ENCODE results near the gene DPH1.

DPH1 gene

DNA sequence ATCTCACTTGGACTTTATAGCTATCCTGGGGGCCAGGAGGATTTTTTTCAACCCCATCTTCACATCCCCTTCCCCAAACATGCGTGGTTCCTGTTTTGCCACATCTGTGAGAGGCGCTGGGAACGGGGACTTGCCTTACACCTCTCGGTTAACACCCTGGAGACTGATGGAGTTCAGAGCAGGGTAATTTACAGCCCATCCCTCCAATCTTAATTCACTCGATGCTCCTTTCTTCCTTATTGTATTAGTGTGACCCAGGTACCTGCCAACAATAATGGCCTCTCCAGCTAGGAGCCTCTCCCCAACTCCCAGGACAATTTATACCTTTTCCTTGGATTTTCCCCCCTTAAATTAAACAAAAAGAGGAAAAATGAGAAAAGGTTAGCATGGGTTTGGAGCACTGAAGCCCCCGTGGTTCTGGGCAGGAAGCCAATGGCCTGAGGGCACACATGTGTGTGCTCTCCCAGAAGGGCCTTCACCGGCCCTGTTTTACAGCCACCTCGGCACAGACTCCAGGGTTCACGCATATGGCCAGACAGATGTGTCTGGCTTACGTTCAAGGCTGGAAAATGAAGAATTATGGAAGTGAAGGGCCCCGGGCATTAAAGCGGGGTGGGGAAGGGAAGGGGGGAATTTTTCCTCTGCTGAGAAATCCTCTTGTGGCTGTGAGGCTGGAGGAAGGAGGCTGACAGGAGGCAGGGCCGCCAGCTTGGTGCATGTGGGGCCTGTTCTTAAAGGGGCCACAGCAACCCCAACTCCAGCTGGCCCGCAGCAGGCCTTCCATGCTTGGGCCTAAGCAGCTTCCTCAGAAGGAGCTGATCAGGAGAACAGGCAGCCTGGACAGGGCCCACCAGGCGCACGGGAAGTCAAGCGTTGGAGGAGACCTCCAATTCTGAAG lies 46.4 kb downstream of the DPH1 start:
- DNase-seq (ENCODE audit: low spot score in 2 of 2) (no peak), ATAC-seq (replicated peaks; ENCODE audit: extremely low read depth, poor library complexity, severe bottlenecking) (no peak)
- no peaks in the 10 kb centered on the region for H3K9me3 Mint-ChIP-seq
- no peaks in the 10 kb centered on the region for H3K27me3 Mint-ChIP-seq
- no peak overlapping the region for H3K4me3 Mint-ChIP-seq
- H3K36me3 Mint-ChIP-seq (ENCODE audit: insufficient read depth) = peaks cover 36% of the 10 kb centered on the region
- peaks cover 5% of the 10 kb centered on the region for H3K4me1 Mint-ChIP-seq
- H3K27ac Mint-ChIP-seq (ENCODE audit: low read depth) = no peak overlapping the region

DNA sequence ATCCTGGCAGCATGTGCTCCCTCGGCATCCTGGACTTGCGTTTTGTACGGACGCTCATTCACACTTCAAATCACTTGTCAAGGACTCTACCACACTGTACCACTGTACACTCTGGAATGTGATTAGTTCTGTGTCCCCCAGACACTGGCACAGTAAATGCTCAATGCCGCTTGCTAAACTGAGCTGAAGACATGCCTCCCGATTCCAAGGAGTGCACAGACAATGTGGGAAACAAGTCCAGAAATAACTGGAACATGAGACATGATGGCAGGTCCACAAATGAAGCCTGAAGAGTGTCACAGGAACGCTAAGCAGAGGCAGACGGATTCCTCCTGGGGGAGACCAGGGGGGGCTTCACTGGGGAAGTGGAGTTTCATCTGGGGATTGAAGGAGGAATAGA lies 47.1 kb downstream of the DPH1 start:
- DNase-seq (ENCODE audit: low spot score in 2 of 2) = no peak
- ATAC-seq (replicated peaks; ENCODE audit: extremely low read depth, poor library complexity, severe bottlenecking) = no peak
- Mint-ChIP-seq H3K27ac (ENCODE audit: low read depth) (no peak overlapping the region), H3K9me3 (no peaks in the 10 kb centered on the region), H3K27me3 (no peaks in the 10 kb centered on the region), H3K4me1 (peaks cover 9% of the 10 kb centered on the region), H3K36me3 (ENCODE audit: insufficient read depth) (peaks cover 39% of the 10 kb centered on the region), H3K4me3 (no peak overlapping the region)

DNA sequence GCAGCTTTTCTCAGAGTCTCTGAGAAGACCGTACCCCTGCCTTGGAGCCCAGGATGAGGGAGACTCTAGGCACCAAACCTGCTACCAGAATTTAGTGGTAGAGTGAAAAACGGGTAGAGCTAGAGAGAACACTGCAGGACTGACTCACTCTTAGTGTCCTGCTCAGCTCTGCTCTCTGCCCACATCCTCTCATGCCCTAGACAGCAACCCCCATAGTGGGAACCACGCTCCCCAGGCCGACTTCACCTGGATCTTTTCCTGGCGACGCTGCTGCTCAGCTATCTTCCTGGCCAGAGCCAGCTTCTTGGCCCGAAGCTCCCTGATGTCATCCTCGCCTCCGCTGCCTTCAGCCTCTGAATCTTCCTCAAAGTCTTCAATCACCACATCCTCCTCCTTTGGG lies 51.6 kb downstream of the DPH1 start:
- H3K9me3 Mint-ChIP-seq = no peaks in the 10 kb centered on the region
- ATAC-seq (replicated peaks; ENCODE audit: extremely low read depth, poor library complexity, severe bottlenecking) (no peak), DNase-seq (ENCODE audit: low spot score in 2 of 2) (no peak)
- peaks cover 33% of the 10 kb centered on the region for H3K4me1 Mint-ChIP-seq
- H3K27me3 Mint-ChIP-seq = no peaks in the 10 kb centered on the region
- H3K4me3 Mint-ChIP-seq = no peak overlapping the region
- peaks cover 33% of the 10 kb centered on the region for H3K36me3 Mint-ChIP-seq (ENCODE audit: insufficient read depth)
- H3K27ac Mint-ChIP-seq (ENCODE audit: low read depth) = peak overlapping the region; percentile 62

DNA sequence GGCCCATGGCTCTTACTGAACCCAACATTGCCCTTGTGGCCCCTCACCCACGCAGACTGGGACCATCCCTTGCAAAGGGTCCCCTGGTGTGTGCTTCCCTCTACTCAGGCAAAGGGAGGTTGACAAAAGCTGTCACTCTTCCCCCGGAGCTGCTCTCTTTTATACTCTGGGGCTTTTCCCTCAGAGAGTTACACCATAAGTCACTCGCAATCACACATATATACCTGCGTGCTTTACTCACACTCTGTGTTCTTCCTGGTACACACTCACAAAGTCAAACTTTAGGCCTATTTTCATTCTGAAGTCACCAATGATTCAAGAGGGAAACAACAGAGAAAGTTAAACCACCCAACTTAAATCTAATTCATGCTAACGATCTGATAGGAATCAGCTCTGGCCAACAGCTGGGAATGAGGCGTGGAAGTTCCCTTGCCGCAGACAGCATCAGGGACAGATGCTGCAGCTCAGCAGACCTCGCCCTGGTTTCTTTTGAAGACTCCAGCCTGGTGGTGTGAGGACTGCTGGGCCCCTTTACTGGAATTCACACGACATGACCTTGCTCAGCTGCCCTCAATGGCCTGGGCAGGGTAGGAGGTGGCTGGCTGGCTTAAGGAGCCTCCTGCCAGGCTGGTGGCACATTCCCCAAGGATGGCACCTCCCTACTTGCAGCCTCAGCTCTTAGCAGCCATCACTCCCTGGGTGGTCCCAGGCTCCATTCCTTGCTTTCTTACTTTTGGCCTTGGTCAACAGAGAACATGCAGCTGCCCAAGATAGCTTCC lies 52.2 kb downstream of the DPH1 start:
- H3K27ac Mint-ChIP-seq (ENCODE audit: low read depth) = peak overlapping the region; percentile 62
- H3K36me3 Mint-ChIP-seq (ENCODE audit: insufficient read depth) = peaks cover 29% of the 10 kb centered on the region
- peaks cover 37% of the 10 kb centered on the region for H3K4me1 Mint-ChIP-seq
- no peak for DNase-seq (ENCODE audit: low spot score in 2 of 2)
- no peaks in the 10 kb centered on the region for H3K9me3 Mint-ChIP-seq
- H3K27me3 Mint-ChIP-seq = no peaks in the 10 kb centered on the region
- H3K4me3 Mint-ChIP-seq = no peak overlapping the region
- ATAC-seq (replicated peaks; ENCODE audit: extremely low read depth, poor library complexity, severe bottlenecking) = no peak

DNA sequence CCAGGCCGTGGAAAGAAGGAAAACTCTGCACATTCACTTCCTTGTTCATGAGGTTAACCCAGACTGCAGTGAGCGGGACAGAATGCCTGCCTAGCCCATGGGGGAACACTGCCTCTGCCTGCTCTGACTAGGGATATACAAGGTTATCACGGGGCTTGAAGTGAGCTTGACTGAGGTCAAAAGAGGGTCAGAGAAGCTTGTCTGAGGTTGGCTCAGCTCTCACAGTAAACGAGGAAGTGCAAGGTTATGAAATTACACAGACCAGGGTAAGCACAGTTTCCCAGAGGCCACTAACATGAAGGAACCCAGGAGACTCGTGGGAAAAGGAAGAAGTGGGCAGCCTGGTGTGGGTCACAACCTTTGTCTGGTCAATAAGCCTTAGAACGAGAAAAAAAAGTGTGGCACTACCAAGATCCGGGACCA lies 53.7 kb downstream of the DPH1 start:
- H3K4me3 Mint-ChIP-seq = no peak overlapping the region
- H3K27ac Mint-ChIP-seq (ENCODE audit: low read depth) = no peak overlapping the region
- DNase-seq (ENCODE audit: low spot score in 2 of 2) = no peak

DNA sequence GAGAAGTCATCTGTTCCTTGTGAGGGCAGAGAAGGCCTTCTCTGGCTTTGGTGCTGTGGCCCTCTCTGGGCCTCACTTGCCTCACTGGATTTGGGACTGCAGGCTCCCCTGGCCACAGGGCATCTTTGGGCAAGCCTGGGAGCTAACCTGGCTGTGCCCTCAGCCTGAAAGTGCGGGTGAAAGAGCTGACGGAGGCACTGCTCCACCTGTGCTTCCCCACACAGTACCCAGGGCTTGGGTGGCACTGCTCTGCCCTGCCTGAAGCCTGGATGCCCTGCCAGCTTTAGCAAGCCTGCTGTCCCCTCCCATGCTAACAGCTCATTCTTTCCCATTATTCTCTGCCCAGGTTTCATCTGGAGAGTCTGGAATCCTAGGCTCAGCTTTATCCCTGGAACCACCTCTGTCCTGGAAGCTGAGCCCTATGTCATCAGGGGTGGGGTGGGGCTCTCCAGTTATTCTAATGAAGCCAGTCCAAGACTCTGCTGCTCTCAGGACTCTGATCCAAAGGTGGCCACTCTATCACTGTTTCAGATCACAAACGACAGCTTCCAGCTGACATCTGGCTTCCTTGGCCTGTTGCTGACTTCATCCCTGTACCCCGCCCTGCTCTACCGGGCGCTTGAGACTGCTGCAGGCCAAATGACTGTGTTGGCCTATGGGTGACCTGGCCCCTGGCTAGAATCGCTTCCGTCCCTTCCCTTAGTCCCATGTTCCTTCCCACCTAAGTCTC lies 54.2 kb downstream of the DPH1 start:
- Mint-ChIP-seq H3K4me1 (peaks cover 56% of the 10 kb centered on the region), H3K9me3 (no peaks in the 10 kb centered on the region), H3K27me3 (no peaks in the 10 kb centered on the region), H3K4me3 (no peak overlapping the region), H3K36me3 (ENCODE audit: insufficient read depth) (peaks cover 18% of the 10 kb centered on the region), H3K27ac (ENCODE audit: low read depth) (no peak overlapping the region)
- DNase-seq (ENCODE audit: low spot score in 2 of 2) = no peak
- ATAC-seq (replicated peaks; ENCODE audit: extremely low read depth, poor library complexity, severe bottlenecking) = no peak

More for the DNA sequence above, 53.7 kb downstream of the DPH1 start:
- Mint-ChIP-seq H3K36me3 (ENCODE audit: insufficient read depth) (peaks cover 21% of the 10 kb centered on the region), H3K27me3 (no peaks in the 10 kb centered on the region), H3K4me1 (peaks cover 50% of the 10 kb centered on the region), H3K9me3 (no peaks in the 10 kb centered on the region)
- ATAC-seq (replicated peaks; ENCODE audit: extremely low read depth, poor library complexity, severe bottlenecking) = peak; percentile 51

DNA sequence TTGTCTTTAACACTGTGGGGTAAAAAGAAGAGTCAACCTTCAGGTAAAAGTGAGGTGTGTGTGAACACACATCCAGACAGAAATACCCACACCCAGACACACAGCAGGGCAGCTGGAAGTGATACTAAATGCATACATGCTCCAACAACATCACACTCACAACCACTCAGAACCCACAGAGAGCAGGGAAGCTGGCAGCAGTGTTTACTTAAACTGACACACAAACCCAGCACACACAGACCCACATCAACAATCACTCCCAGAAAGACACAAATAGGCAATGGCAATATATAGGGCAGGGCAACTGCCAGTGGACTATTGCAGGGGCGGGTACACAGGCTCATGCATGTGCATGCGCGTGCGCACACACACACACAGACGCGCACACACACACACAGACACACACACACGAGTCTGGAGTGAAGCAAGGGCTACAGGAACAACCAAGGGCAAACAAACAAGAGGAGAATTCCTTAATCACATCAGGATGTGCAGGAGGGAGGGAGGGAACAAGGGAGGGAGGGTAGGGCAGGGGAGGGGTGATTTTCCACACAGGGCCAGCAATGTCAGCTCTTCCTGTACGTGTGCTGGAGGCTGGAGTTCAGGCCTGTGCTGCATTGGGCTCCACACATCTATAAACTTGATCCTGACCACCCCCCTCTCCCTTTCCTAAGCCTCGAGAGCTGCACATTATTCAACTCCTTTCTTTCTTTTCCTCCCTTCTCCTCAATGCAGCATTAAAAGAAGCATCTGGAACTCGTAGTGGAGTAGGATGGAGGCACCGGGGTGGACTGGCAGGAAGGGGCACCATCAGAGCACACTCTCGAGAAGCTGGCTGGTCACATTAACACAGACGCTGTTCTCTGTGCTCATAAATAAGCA lies 55.1 kb downstream of the DPH1 start:
- Mint-ChIP-seq H3K4me3 (no peak overlapping the region), H3K27ac (ENCODE audit: low read depth) (no peak overlapping the region), H3K9me3 (no peaks in the 10 kb centered on the region), H3K36me3 (ENCODE audit: insufficient read depth) (peaks cover 17% of the 10 kb centered on the region), H3K27me3 (no peaks in the 10 kb centered on the region), H3K4me1 (peaks cover 64% of the 10 kb centered on the region)
- no peak for DNase-seq (ENCODE audit: low spot score in 2 of 2)
- ATAC-seq (replicated peaks; ENCODE audit: extremely low read depth, poor library complexity, severe bottlenecking) = no peak

DNA sequence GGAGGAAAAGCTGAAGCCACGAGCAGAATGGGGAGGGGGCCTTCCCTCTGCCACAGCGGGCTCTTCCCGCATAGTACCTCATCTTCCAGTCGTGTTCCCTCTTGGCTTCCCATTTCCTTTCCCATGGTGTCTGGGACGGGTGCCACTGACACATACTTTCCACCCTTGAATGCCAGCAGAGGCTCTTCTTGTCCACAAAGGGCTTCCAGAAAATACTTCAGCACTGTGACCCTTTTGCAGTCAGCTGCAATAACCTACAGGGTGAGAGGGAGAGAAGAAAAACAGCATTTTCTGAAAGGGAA lies 55.6 kb downstream of the DPH1 start:
- H3K27me3 Mint-ChIP-seq = no peaks in the 10 kb centered on the region

DNA sequence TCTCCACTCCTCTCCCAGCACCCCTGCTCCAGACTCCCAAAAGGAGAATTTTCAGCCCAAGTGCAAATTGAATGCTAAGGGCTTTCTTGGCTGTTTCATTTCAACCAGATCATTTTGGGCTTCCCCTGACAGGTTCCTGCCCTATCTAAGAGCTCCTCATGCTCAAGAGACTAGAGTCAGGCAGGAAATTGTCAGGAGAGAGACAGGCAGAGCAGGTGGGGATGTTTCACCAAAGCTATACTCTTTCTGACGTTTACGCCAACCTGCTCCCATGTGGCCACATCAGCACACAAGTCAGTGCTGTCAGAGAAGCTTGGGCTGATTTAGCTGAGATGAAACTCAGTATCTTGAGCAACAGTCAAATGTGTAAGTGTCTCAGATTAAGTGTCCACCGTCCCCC lies 56.4 kb downstream of the DPH1 start:
- Mint-ChIP-seq H3K4me3 (no peak overlapping the region), H3K27me3 (no peaks in the 10 kb centered on the region), H3K9me3 (no peaks in the 10 kb centered on the region), H3K27ac (ENCODE audit: low read depth) (peak overlapping the region; percentile 93), H3K36me3 (ENCODE audit: insufficient read depth) (peaks cover 10% of the 10 kb centered on the region), H3K4me1 (peaks cover 74% of the 10 kb centered on the region)
- ATAC-seq (replicated peaks; ENCODE audit: extremely low read depth, poor library complexity, severe bottlenecking) (no peak), DNase-seq (ENCODE audit: low spot score in 2 of 2) (no peak)

More for the DNA sequence above, 55.6 kb downstream of the DPH1 start:
- H3K36me3 Mint-ChIP-seq (ENCODE audit: insufficient read depth) = peaks cover 15% of the 10 kb centered on the region
- H3K4me3 Mint-ChIP-seq = no peak overlapping the region
- H3K4me1 Mint-ChIP-seq = peaks cover 68% of the 10 kb centered on the region
- no peaks in the 10 kb centered on the region for H3K9me3 Mint-ChIP-seq
- H3K27ac Mint-ChIP-seq (ENCODE audit: low read depth) = no peak overlapping the region
- DNase-seq (ENCODE audit: low spot score in 2 of 2) (no peak), ATAC-seq (replicated peaks; ENCODE audit: extremely low read depth, poor library complexity, severe bottlenecking) (no peak)

DNA sequence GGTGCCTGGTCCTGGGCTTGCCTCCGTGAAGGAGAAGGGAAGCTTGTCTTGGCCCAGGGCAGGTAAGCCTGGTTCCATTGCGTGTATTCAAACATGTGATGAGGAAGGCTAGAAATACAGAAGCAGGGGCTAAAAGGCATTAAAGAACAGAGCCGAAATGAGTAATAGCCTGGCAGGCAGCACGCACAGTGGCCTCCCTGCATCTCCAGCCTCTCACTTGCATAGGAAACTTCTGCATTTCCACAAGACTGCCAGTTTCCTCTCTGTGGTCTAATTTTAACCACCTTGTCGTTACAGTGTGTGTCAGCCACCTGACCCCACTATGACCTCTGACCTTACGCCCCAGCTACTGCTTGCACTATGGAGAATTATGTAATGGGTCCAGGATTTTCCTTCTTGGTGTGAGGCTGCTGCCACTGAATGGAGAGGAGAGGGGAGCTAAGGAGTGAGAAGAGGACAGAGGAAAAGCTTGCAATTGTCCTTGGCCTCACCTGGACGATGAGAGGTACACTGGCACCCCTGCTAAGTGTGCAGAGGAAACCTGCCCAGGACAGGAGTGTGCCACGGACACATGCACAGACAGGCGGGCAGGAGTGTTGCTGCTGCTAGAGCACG lies 57.8 kb downstream of the DPH1 start:
- DNase-seq (ENCODE audit: low spot score in 2 of 2) = peak in 1 of 2 donors; percentile 27

DNA sequence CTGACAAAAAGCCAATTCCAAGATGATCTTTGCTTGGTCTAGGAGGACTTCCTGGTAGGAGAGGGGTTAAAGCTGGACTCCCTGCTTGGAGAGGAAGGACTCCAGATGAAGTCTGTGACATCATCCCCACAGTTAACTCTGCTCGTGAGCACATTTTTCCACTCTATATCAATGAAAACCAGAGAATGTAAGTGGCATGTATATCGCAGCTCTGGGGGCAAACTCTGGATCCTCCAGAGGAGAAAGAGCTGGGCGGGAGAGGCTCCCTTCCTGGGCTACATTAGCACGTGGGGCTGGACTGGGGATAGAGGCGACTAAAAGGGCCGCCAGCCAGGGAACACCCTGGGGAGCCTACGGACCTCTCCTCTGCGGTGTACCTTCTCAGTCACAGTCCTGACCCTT lies 59.1 kb downstream of the DPH1 start:
- Mint-ChIP-seq H3K36me3 (ENCODE audit: insufficient read depth) (peaks cover 8% of the 10 kb centered on the region), H3K27ac (ENCODE audit: low read depth) (peak overlapping the region; percentile 93), H3K4me1 (peaks cover 61% of the 10 kb centered on the region), H3K27me3 (no peaks in the 10 kb centered on the region), H3K4me3 (peak overlapping the region; percentile 89), H3K9me3 (no peaks in the 10 kb centered on the region)
- ATAC-seq (replicated peaks; ENCODE audit: extremely low read depth, poor library complexity, severe bottlenecking) (peak; percentile 8), DNase-seq (ENCODE audit: low spot score in 2 of 2) (no peak)

More for the DNA sequence above, 57.8 kb downstream of the DPH1 start:
- Mint-ChIP-seq H3K9me3 (no peaks in the 10 kb centered on the region), H3K4me1 (peaks cover 67% of the 10 kb centered on the region), H3K4me3 (peak overlapping the region; percentile 45), H3K27me3 (no peaks in the 10 kb centered on the region), H3K27ac (ENCODE audit: low read depth) (peak overlapping the region; percentile 93), H3K36me3 (ENCODE audit: insufficient read depth) (peaks cover 5% of the 10 kb centered on the region)
- ATAC-seq (replicated peaks; ENCODE audit: extremely low read depth, poor library complexity, severe bottlenecking) = peak; percentile 37
